RKO (cell line): ENCODE results near the gene RXRA.

Experiments used
- DNase-seq: peaks from one replicate; pipeline ENCODE4 v3.0.0-alpha.2; 2016; ENCODE audit warnings: low spot score

RXRA gene

GRCh38 chr9:134325813-134326723 is at the start of gene RXRA:
Gene RXRA (plus strand): TSS chr9:134326455. CDS start chr9:134326632, 177 bp downstream.
- DNase-seq, result peak; percentile 88

DNA sequence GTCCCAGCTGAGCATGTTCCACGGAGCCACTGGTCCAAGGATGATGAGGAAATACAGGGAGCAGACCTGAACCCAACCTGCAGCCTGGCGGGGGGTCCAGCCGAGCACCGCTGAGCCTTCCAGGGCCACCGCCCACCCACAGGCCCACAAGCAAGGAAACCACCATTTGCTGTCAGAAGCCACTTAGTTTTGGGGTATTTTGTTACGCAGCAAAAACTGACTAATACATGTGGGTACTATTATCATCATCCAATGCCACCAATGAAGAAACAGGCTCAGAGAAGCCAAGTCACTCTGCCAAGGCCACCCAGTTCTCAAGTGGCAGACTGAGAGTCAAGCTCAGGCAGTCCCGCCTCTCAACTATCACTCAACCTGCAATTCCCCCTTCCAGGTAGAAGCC is 48.0 kb upstream of the RXRA start:
- DNase-seq, result no peak

- DNase-seq, result no peak
Observed at GRCh38 chr9:134278974-134279640, 47.1 kb upstream of the RXRA start.

DNA sequence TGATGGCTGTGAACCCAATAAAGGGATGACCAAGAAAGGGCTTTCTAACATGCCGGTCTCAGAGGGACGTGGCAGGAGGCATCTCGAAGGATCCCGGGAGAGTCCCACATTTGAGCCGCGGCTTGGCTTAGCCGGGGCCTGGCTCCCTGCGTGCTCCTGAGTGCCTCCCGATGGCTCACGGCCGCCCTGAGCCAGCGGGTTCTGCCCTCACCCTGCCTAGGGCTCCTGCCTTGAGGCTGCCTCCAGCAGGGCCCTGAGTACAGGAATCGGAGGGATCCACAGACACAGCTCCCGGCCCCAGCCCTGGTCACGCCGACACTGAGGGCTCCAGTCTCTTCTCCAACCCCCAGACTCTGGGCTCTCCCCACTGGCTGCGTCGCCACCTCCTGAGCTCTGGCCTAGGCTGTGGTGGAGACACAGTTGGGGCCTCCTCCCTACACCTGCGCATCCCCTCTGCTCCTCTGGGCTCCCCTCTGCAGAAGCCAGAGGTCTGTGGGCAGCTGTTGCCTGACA is 44.1 kb upstream of the RXRA start:
- DNase-seq, result no peak

- DNase-seq, result no peak
Observed at GRCh38 chr9:134283111-134283515, 43.1 kb upstream of the RXRA start.

- no peak for DNase-seq
Observed at GRCh38 chr9:134283692-134284265, 42.5 kb upstream of the RXRA start.

DNA sequence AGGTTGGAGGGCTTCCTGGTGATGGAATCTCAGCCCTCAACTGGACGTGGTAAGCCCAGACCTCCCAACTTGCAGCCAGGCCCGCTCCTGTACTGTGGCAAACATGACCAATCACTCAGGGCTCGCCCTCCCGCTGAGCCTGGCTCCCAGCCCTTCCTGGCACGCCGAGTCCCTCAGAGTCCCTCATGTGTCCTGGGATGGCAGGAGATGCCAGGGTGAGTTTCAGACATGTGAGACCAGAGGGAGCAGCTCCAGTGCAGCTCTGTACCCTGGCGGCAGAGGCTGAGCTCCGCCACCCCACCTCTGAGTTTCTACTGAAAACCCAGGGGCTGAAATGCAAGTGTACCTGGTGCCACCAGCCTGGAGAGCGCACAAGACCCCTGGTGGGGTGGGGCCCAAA is 42.0 kb upstream of the RXRA start:
- no peak for DNase-seq

GRCh38 chr9:134284741-134285140 is 41.5 kb upstream of the RXRA start:
- DNase-seq, result no peak

- no peak for DNase-seq
Observed at GRCh38 chr9:134285215-134285845, 40.9 kb upstream of the RXRA start.

- DNase-seq, result no peak
Observed at GRCh38 chr9:134286471-134287245, 39.6 kb upstream of the RXRA start.

GRCh38 chr9:134287591-134288491 is 38.4 kb upstream of the RXRA start:
- DNase-seq, result no peak

DNA sequence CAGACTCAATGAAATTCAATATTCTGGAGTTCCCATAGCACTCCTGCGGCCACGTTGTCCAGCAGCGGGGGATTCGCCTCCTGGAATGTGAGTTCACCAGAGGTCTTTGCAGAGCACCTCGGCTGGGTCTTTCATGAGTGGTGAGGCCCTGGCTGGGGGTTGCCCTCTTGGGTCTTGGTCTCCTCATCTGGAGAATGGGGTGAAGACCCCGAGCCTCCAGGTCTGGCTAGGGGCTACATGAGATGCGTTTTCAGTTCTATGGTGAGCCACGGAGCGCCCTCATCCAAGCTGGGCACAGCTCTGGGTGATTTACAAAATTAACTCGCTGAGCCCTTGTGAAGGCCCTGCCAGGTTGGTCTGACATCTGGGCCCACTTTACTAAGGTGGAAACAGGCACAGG is 37.5 kb upstream of the RXRA start:
- DNase-seq, result no peak

GRCh38 chr9:134289241-134289875 is 36.9 kb upstream of the RXRA start:
- DNase-seq, result no peak

- no peak for DNase-seq
Observed at GRCh38 chr9:134290603-134291451, 35.4 kb upstream of the RXRA start.

- DNase-seq, result no peak
Observed at GRCh38 chr9:134291452-134291881, 34.8 kb upstream of the RXRA start.

GRCh38 chr9:134291961-134292871 is 34.0 kb upstream of the RXRA start:
- DNase-seq, result no peak

DNA sequence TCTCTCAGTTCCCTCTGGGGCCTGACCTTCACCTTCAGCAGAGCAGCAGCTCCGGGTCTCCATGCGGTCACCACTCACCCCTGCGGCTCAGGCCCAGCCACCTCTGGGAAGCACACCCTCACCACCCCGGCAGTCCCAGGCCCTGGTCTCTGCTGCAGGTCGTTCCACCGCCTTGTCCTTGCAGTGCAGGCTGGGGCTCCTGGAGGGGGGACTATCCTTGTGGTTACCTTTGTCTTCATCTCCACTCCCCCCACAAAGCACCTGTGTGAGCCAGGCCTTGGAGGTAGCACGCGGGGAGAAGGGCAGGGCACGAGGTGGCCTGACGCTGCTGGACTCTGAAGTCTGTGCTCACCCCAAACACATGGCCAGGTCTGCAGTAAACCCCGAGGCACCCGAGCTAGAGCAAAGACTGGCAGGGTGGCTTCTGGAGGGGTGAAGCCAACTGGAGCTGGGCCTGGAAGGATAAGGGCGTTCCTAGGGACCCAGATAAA is 33.2 kb upstream of the RXRA start:
- DNase-seq, result no peak
